ENCODE results near the gene LAMA4. TPM values are rescaled to one million over a fixed set of nuclear protein-coding genes. Genes with fewer than 3 reads are reported as not detected.

The LAMA4 gene
- total and polyA plus RNA-seq, 2 of the 13 experiments (the other 11 are each of a cell fraction or from before 2014, with no cell fraction given) = not detected

DNA sequence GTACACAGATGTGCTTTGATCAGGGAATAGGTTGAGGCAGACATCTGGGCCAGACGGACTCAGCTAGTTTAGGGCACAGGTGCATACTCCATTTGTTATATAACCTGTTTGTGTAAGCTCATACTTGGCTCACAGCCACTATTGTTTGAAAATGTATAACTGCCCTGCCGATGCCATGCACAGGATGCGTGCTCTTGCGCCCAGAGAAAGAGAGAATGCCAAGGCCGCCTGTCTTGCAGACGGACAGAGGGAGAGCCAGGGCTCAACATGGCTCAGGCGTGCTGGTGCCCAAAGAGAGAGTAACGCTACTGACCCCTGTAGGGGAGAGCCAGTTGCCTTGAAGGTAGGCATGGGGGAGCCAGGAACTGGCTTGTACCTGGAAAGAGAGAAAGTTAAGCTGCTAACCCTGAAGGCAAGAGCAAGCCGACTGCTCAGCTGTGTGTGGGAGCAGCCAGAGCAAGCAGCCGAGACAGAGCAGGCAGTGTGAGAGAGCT is 109.2 kb downstream of the LAMA4 start (continued):
- peak; percentile 18 for TF ChIP-seq YY1 (IDR thresholded peaks at IDR 0.05; ENCODE audit: insufficient read depth, insufficient replicate concordance, low read depth, low read length)
- TF ChIP-seq ZNF687 (CRISPR knock-in tag; IDR thresholded peaks at IDR 0.05) = peak; percentile 61
- TF ChIP-seq RBM39 (IDR thresholded peaks at IDR 0.05; ENCODE audit: low read depth, low read length, poor library complexity, severe bottlenecking) = no peak
- peak; percentile 29; the same call in 1 of the 2 replicates for TF ChIP-seq KDM5B (CRISPR knock-in tag; IDR thresholded peaks at IDR 0.05; ENCODE audit: borderline replicate concordance)
- TF ChIP-seq, protein P1, sequence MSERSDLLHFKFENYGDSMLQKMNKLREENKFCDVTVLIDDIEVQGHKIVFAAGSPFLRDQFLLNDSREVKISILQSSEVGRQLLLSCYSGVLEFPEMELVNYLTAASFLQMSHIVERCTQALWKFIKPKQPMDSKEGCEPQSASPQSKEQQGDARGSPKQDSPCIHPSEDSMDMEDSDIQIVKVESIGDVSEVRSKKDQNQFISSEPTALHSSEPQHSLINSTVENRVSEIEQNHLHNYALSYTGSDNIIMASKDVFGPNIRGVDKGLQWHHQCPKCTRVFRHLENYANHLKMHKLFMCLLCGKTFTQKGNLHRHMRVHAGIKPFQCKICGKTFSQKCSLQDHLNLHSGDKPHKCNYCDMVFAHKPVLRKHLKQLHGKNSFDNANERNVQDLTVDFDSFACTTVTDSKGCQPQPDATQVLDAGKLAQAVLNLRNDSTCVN (CRISPR knock-in tag; IDR thresholded peaks at IDR 0.05; ENCODE audit: borderline replicate concordance) = 0 out of 2 replicates have a peak, but pooled peaks have one; percentile 23
- no peak for TF ChIP-seq NFRKB (IDR thresholded peaks at IDR 0.05)
- no peak for TF ChIP-seq ZNF546 (CRISPR knock-in tag; conservative IDR thresholded peaks at IDR 0.05)
- no peak for TF ChIP-seq PHF8 (CRISPR knock-in tag; IDR thresholded peaks at IDR 0.05)
- TF ChIP-seq ZBTB7A (CRISPR knock-in tag; IDR thresholded peaks at IDR 0.05) = no peak
- TF ChIP-seq ZNF460 (CRISPR knock-in tag; IDR thresholded peaks at IDR 0.05; ENCODE audit: borderline replicate concordance) = no peak
- TF ChIP-seq ZNF619 (CRISPR knock-in tag; IDR thresholded peaks at IDR 0.05) = no peak
- TF ChIP-seq SMAD1 (CRISPR knock-in tag; IDR thresholded peaks at IDR 0.05; ENCODE audit: borderline replicate concordance, low read depth) = no peak
- TF ChIP-seq, protein P2, sequence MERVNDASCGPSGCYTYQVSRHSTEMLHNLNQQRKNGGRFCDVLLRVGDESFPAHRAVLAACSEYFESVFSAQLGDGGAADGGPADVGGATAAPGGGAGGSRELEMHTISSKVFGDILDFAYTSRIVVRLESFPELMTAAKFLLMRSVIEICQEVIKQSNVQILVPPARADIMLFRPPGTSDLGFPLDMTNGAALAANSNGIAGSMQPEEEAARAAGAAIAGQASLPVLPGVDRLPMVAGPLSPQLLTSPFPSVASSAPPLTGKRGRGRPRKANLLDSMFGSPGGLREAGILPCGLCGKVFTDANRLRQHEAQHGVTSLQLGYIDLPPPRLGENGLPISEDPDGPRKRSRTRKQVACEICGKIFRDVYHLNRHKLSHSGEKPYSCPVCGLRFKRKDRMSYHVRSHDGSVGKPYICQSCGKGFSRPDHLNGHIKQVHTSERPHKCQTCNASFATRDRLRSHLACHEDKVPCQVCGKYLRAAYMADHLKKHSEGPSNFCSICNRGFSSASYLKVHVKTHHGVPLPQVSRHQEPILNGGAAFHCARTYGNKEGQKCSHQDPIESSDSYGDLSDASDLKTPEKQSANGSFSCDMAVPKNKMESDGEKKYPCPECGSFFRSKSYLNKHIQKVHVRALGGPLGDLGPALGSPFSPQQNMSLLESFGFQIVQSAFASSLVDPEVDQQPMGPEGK (CRISPR knock-in tag; IDR thresholded peaks at IDR 0.05) = no peak
- TF ChIP-seq XBP1 (CRISPR knock-in tag; IDR thresholded peaks at IDR 0.05) = no peak
- no peak for TF ChIP-seq ZKSCAN8 (CRISPR knock-in tag; IDR thresholded peaks at IDR 0.05; ENCODE audit: borderline replicate concordance)
- TF ChIP-seq POGZ (CRISPR knock-in tag; IDR thresholded peaks at IDR 0.05) = no peak
- TF ChIP-seq, protein P3, sequence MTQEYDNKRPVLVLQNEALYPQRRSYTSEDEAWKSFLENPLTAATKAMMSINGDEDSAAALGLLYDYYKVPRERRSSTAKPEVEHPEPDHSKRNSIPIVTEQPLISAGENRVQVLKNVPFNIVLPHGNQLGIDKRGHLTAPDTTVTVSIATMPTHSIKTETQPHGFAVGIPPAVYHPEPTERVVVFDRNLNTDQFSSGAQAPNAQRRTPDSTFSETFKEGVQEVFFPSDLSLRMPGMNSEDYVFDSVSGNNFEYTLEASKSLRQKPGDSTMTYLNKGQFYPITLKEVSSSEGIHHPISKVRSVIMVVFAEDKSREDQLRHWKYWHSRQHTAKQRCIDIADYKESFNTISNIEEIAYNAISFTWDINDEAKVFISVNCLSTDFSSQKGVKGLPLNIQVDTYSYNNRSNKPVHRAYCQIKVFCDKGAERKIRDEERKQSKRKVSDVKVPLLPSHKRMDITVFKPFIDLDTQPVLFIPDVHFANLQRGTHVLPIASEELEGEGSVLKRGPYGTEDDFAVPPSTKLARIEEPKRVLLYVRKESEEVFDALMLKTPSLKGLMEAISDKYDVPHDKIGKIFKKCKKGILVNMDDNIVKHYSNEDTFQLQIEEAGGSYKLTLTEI (CRISPR knock-in tag; conservative IDR thresholded peaks at IDR 0.05) = no peak
- peak; percentile 28; the same call in 1 of the 2 replicates for TF ChIP-seq TBX2 (CRISPR knock-in tag; IDR thresholded peaks at IDR 0.05; ENCODE audit: borderline replicate concordance)
- peak; percentile 54; the same call in 1 of the 2 replicates for TF ChIP-seq CBX5 (CRISPR knock-in tag; IDR thresholded peaks at IDR 0.05; ENCODE audit: borderline replicate concordance)
- TF ChIP-seq ZNF207 (IDR thresholded peaks at IDR 0.05; ENCODE audit: borderline replicate concordance) = no peak
- no peak for TF ChIP-seq ZNF564 (CRISPR knock-in tag; IDR thresholded peaks at IDR 0.05)
